AG04449 (cell line): ENCODE measurements around the gene SEC24C.
"Not testable (repeated sequence)": the region's sequence is repeated elsewhere in the genome, so short reads cannot be mapped to it uniquely, and the experiment has no call there.

Experiments used
- CTCF ChIA-PET: fragments of 350-600 bp; formaldehyde crosslinking; extraction: SDS; loops from one replicate; lab custom pipeline; 2021; ENCODE audit warnings: antibody characterized with exemption; lab: Yijun Ruan, JAX
- POLR2A ChIA-PET: fragments of 400-600, 350-600 bp; formaldehyde crosslinking; extraction: SDS; loops from one replicate; lab custom pipeline; 2020; ENCODE audit warnings: antibody characterized with exemption, inconsistent platforms; lab: Yijun Ruan, JAX
- DNase-seq: peaks from one replicate; pipeline ENCODE4 v3.0.0-alpha.2; 2010; ENCODE audit warnings: low read depth, low spot score
- H3K4me3 ChIP-seq: 2 replicates; pipeline ENCODE4 v1.5.1; 2011; ENCODE audit warnings: low read depth, mild to moderate bottlenecking, control low read depth, low read length
- CTCF ChIP-seq: IDR thresholded peaks from one replicate; pipeline ENCODE4 v1.5.1; 2011; ENCODE audit warnings: mild to moderate bottlenecking, moderate library complexity, low read length, control low read depth, inconsistent platforms; ENCODE audit not compliant: insufficient read depth; ENCODE audit errors: missing control alignments

The SEC24C gene

GRCh38 chr10:73743905-73744663, at the start of gene SEC24C:
Gene SEC24C, plus strand, starts transcription at chr10:73744372. Its CDS starts 2,461 bp downstream, at chr10:73746833.
- POLR2A ChIA-PET, result interaction anchor here (0.8 to 3.7 kb wide), 6 partner anchors 10 to 248 kb away, joined by 3 to 28 read pairs (median 6); partner anchors contain the start of genes CHCHD1 and PPP3CB
- CTCF ChIA-PET, result interaction anchor here (0.9 to 2.1 kb wide), 3 partner anchors 104 to 215 kb away, joined by 3 to 5 read pairs (median 3); no protein-coding TSS in a partner anchor

GRCh38 chr10:73695302-73695701, 48.9 kb upstream of the SEC24C start:
- POLR2A ChIA-PET, H3K4me3 ChIP-seq, CTCF ChIA-PET: not testable (repeated sequence)
- DNase-seq, result peak; percentile 0

More at GRCh38 chr10:73743905-73744663, at the start of gene SEC24C:
- peak within 1 kb of the TSS; percentile 97 for H3K4me3 ChIP-seq
- no peak for TF ChIP-seq CTCF
- DNase-seq, result peak; percentile 65

GRCh38 chr10:73697675-73698159, 46.5 kb upstream of the SEC24C start, which contains the start of gene AGAP5:
Gene AGAP5, minus strand, starts transcription at chr10:73698109. Its CDS starts 354 bp downstream, at chr10:73697755.
- H3K4me3 ChIP-seq, DNase-seq, POLR2A ChIA-PET, CTCF ChIA-PET: not testable (repeated sequence)

GRCh38 chr10:73698819-73699218, 45.4 kb upstream of the SEC24C start:
- H3K4me3 ChIP-seq, CTCF ChIA-PET, DNase-seq, POLR2A ChIA-PET: not testable (repeated sequence)

GRCh38 chr10:73703924-73704323, 40.2 kb upstream of the SEC24C start:
- H3K4me3 ChIP-seq, DNase-seq, POLR2A ChIA-PET, CTCF ChIA-PET: not testable (repeated sequence)

GRCh38 chr10:73705506-73706072, 38.6 kb upstream of the SEC24C start:
- DNase-seq, CTCF ChIA-PET, H3K4me3 ChIP-seq: not testable (repeated sequence)
- POLR2A ChIA-PET, result interaction anchor here (1.0 kb wide), 1 partner anchor 24 kb away, joined by 4 read pairs; no protein-coding TSS in a partner anchor

GRCh38 chr10:73706488-73706887, 37.7 kb upstream of the SEC24C start:
- DNase-seq, CTCF ChIA-PET, H3K4me3 ChIP-seq: not testable (repeated sequence)
- POLR2A ChIA-PET, result interaction anchor here (1.0 kb wide), 1 partner anchor 23 kb away, joined by 4 read pairs; no protein-coding TSS in a partner anchor

- POLR2A ChIA-PET, CTCF ChIA-PET, H3K4me3 ChIP-seq, DNase-seq: not testable (repeated sequence)
These were observed 36.5 kb upstream of the SEC24C start for GRCh38 chr10:73707628-73708027.

- POLR2A ChIA-PET, DNase-seq, H3K4me3 ChIP-seq, CTCF ChIA-PET: not testable (repeated sequence)
These were observed 36.0 kb upstream of the SEC24C start for GRCh38 chr10:73708122-73708521.

GRCh38 chr10:73711683-73712082, 32.5 kb upstream of the SEC24C start:
- H3K4me3 ChIP-seq, POLR2A ChIA-PET, DNase-seq, CTCF ChIA-PET: not testable (repeated sequence)

- DNase-seq, POLR2A ChIA-PET, CTCF ChIA-PET, H3K4me3 ChIP-seq: not testable (repeated sequence)
These were observed 30.3 kb upstream of the SEC24C start for GRCh38 chr10:73713912-73714311.

GRCh38 chr10:73714483-73714882, 29.7 kb upstream of the SEC24C start:
- POLR2A ChIA-PET, CTCF ChIA-PET: not testable (repeated sequence)

GRCh38 chr10:73715179-73716156, 28.7 kb upstream of the SEC24C start:
- H3K4me3 ChIP-seq, CTCF ChIA-PET, POLR2A ChIA-PET, DNase-seq: not testable (repeated sequence)

More at GRCh38 chr10:73714483-73714882, 29.7 kb upstream of the SEC24C start:
- DNase-seq, H3K4me3 ChIP-seq: not testable (repeated sequence)
